DOHH2 (cell line): ENCODE data around the gene NKTR.
"Not testable (repeated sequence)": the region's sequence is repeated elsewhere in the genome, so short reads cannot be mapped to it uniquely, and the experiment has no call there.

ENCODE experiments used
- EZH2phosphoT487 ChIP-seq: fragments of 200-600 bp; sonication (generic); IDR thresholded peaks from 2 replicates; pipeline ENCODE4 v1.6.1; 2017; ENCODE audit warnings: borderline replicate concordance, mild to moderate bottlenecking, antibody characterized with exemption, low read length, moderate library complexity, mixed read lengths
- TF ChIP-seq, protein P1 (sequence below): fragments of 200-600 bp; sonication (generic); IDR thresholded peaks from one replicate; pipeline ENCODE4 v1.5.1; 2014; ENCODE audit warnings: antibody characterized with exemption, mild to moderate bottlenecking, low read depth, low read length; ENCODE audit not compliant: poor library complexity, severe bottlenecking

GRCh38 chr3:42597098-42597497, 3.4 kb upstream of the NKTR start:
- TF ChIP-seq, protein P1, sequence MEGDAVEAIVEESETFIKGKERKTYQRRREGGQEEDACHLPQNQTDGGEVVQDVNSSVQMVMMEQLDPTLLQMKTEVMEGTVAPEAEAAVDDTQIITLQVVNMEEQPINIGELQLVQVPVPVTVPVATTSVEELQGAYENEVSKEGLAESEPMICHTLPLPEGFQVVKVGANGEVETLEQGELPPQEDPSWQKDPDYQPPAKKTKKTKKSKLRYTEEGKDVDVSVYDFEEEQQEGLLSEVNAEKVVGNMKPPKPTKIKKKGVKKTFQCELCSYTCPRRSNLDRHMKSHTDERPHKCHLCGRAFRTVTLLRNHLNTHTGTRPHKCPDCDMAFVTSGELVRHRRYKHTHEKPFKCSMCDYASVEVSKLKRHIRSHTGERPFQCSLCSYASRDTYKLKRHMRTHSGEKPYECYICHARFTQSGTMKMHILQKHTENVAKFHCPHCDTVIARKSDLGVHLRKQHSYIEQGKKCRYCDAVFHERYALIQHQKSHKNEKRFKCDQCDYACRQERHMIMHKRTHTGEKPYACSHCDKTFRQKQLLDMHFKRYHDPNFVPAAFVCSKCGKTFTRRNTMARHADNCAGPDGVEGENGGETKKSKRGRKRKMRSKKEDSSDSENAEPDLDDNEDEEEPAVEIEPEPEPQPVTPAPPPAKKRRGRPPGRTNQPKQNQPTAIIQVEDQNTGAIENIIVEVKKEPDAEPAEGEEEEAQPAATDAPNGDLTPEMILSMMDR = not testable (repeated sequence)
- not testable (repeated sequence) for TF ChIP-seq EZH2phosphoT487
